ENCODE measurements around the gene DTWD2.

DTWD2 gene

GRCh38 chr5:119028575-119028974 is 40.2 kb upstream of the DTWD2 start:
- no peaks in the 10 kb centered on the region for H3K27me3 ChIP-seq (ENCODE audit: control insufficient read depth in 3 of 3, insufficient read depth in 3 of 3, low read depth in 1 of 3, low read length in 3 of 3)
- no peak overlapping the region for H3K18ac ChIP-seq (ENCODE audit: low read length)
- no peak overlapping the region for H2AK5ac ChIP-seq (ENCODE audit: low read depth, low read length)
- H4K8ac ChIP-seq (ENCODE audit: low read depth, low read length), result no peak overlapping the region
- no peaks in the 10 kb centered on the region for H3K4me1 ChIP-seq (ENCODE audit: control insufficient read depth in 2 of 2, insufficient read depth in 1 of 2, low read depth in 1 of 2, low read length in 2 of 2)
- no peak overlapping the region for H2BK120ac ChIP-seq (ENCODE audit: low read depth, low read length)
- H3K14ac ChIP-seq (ENCODE audit: low read length), result no peak overlapping the region
- H2BK15ac ChIP-seq (ENCODE audit: low read length), result no peak overlapping the region
- H3K4me2 ChIP-seq (ENCODE audit: insufficient read depth, low read length, poor library complexity, severe bottlenecking), result no peak overlapping the region
- no peaks in the 10 kb centered on the region for H3K79me1 ChIP-seq (ENCODE audit: low read depth, low read length)
- no peak overlapping the region for H3K4me3 ChIP-seq (ENCODE audit: low read length in 2 of 2)
- H3K9me3 ChIP-seq (replicated peaks in 1 of 2; ENCODE audit: control insufficient read depth in 2 of 2, insufficient read depth in 1 of 2, low read depth in 1 of 2, low read length in 2 of 2), result no peaks in the 10 kb centered on the region
- no peak overlapping the region for H3K27ac ChIP-seq (replicated peaks; ENCODE audit: low read length)
- H3K23ac ChIP-seq (ENCODE audit: low read depth, low read length, poor library complexity), result no peak overlapping the region
- H2BK5ac ChIP-seq (ENCODE audit: low read length), result no peak overlapping the region
- H3K36me3 ChIP-seq (replicated peaks in 1 of 2; ENCODE audit: control insufficient read depth in 2 of 2, insufficient read depth in 2 of 2, low read length in 2 of 2), result no peaks in the 10 kb centered on the region
- no peak overlapping the region for H2AFZ ChIP-seq (ENCODE audit: low read length)
- no CpG with 5 or more reads among the region's 5 CpGs for WGBS, 2 donors (ENCODE audit: extremely low coverage in 2 of 2, insufficient read length in 2 of 2, insufficient replicate concordance in 1 of 2)
- H3K4ac ChIP-seq (ENCODE audit: low read length), result no peak overlapping the region
- no peak overlapping the region for H3K9ac ChIP-seq (ENCODE audit: low read depth, low read length, poor library complexity)
- H2BK12ac ChIP-seq (ENCODE audit: low read length), result no peak overlapping the region
- no peak for DNase-seq (ENCODE audit: low spot score)
- H4K91ac ChIP-seq (ENCODE audit: low read depth, low read length, poor library complexity), result no peak overlapping the region

GRCh38 chr5:119022773-119023172 is 34.4 kb upstream of the DTWD2 start:
- Histone ChIP-seq H4K91ac (ENCODE audit: low read depth, low read length, poor library complexity) (no peak overlapping the region), H2AFZ (ENCODE audit: low read length) (no peak overlapping the region), H3K9ac (ENCODE audit: low read depth, low read length, poor library complexity) (no peak overlapping the region), H2BK120ac (ENCODE audit: low read depth, low read length) (no peak overlapping the region), H3K14ac (ENCODE audit: low read length) (no peak overlapping the region), H3K79me1 (ENCODE audit: low read depth, low read length) (no peaks in the 10 kb centered on the region), H3K18ac (ENCODE audit: low read length) (no peak overlapping the region), H3K4me3 (ENCODE audit: low read length in 2 of 2) (no peak overlapping the region), H3K4ac (ENCODE audit: low read length) (no peak overlapping the region), H3K36me3 (replicated peaks in 1 of 2; ENCODE audit: control insufficient read depth in 2 of 2, insufficient read depth in 2 of 2, low read length in 2 of 2) (no peaks in the 10 kb centered on the region), H3K27ac (replicated peaks; ENCODE audit: low read length) (no peak overlapping the region), H2AK5ac (ENCODE audit: low read depth, low read length) (no peak overlapping the region), H3K23ac (ENCODE audit: low read depth, low read length, poor library complexity) (no peak overlapping the region), H4K8ac (ENCODE audit: low read depth, low read length) (no peak overlapping the region), H3K4me2 (ENCODE audit: insufficient read depth, low read length, poor library complexity, severe bottlenecking) (no peak overlapping the region), H3K9me3 (replicated peaks in 1 of 2; ENCODE audit: control insufficient read depth in 2 of 2, insufficient read depth in 1 of 2, low read depth in 1 of 2, low read length in 2 of 2) (no peaks in the 10 kb centered on the region), H3K4me1 (ENCODE audit: control insufficient read depth in 2 of 2, insufficient read depth in 1 of 2, low read depth in 1 of 2, low read length in 2 of 2) (no peaks in the 10 kb centered on the region), H3K27me3 (ENCODE audit: control insufficient read depth in 3 of 3, insufficient read depth in 3 of 3, low read depth in 1 of 3, low read length in 3 of 3) (no peaks in the 10 kb centered on the region), H2BK12ac (ENCODE audit: low read length) (no peak overlapping the region), H2BK15ac (ENCODE audit: low read length) (no peak overlapping the region), H2BK5ac (ENCODE audit: low read length) (no peak overlapping the region)
- WGBS, 2 donors (ENCODE audit: extremely low coverage in 2 of 2, insufficient read length in 2 of 2, insufficient replicate concordance in 1 of 2), result no CpG with 5 or more reads among the region's 1 CpG
- no peak for DNase-seq (ENCODE audit: low spot score)

DNA sequence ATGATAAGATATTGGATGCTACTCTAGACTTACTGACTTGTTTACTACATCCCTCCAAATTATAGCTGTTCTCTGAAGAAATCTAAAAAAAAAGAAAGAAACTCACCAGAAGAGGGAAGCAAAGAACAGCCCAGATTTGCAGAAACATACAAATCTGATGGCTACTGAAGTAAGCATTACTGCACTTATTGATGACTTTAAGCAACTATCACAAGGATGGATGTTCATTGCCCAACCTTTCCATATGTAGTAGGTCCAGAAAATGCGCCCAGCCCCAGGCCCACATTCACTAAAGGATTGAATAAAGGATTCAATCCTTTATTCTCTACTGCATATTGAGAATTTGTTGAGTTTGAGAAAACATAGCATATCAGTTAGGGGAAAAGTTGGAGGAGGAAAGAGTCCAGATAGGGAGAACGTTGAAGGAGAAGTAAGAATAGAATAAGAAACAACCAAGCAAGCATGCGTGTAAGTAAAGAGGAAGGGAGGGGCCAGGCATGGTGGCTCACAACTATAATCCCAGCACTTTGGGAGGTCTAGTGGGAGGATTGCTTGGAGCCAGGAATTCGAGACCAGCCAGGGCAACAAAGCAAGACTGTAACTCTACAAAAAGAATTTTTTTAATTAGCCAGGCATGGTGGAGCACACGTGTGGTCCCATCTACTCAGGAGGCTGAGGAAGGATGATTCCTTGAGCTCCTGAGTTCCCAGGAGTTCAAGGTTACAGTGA is 33.8 kb upstream of the DTWD2 start:
- Histone ChIP-seq H2AK5ac (ENCODE audit: low read depth, low read length) (no peak overlapping the region), H3K27me3 (ENCODE audit: control insufficient read depth in 3 of 3, insufficient read depth in 3 of 3, low read depth in 1 of 3, low read length in 3 of 3) (no peaks in the 10 kb centered on the region), H3K36me3 (replicated peaks in 1 of 2; ENCODE audit: control insufficient read depth in 2 of 2, insufficient read depth in 2 of 2, low read length in 2 of 2) (no peaks in the 10 kb centered on the region), H3K18ac (ENCODE audit: low read length) (no peak overlapping the region), H2BK12ac (ENCODE audit: low read length) (no peak overlapping the region), H3K9ac (ENCODE audit: low read depth, low read length, poor library complexity) (no peak overlapping the region), H2AFZ (ENCODE audit: low read length) (no peak overlapping the region), H3K9me3 (replicated peaks in 1 of 2; ENCODE audit: control insufficient read depth in 2 of 2, insufficient read depth in 1 of 2, low read depth in 1 of 2, low read length in 2 of 2) (no peaks in the 10 kb centered on the region), H4K91ac (ENCODE audit: low read depth, low read length, poor library complexity) (no peak overlapping the region), H2BK120ac (ENCODE audit: low read depth, low read length) (no peak overlapping the region), H2BK15ac (ENCODE audit: low read length) (no peak overlapping the region), H3K79me1 (ENCODE audit: low read depth, low read length) (no peaks in the 10 kb centered on the region), H3K4me2 (ENCODE audit: insufficient read depth, low read length, poor library complexity, severe bottlenecking) (no peak overlapping the region), H3K4me3 (ENCODE audit: low read length in 2 of 2) (no peak overlapping the region), H4K8ac (ENCODE audit: low read depth, low read length) (no peak overlapping the region), H2BK5ac (ENCODE audit: low read length) (no peak overlapping the region), H3K14ac (ENCODE audit: low read length) (no peak overlapping the region), H3K27ac (replicated peaks; ENCODE audit: low read length) (no peak overlapping the region), H3K23ac (ENCODE audit: low read depth, low read length, poor library complexity) (no peak overlapping the region), H3K4me1 (ENCODE audit: control insufficient read depth in 2 of 2, insufficient read depth in 1 of 2, low read depth in 1 of 2, low read length in 2 of 2) (no peaks in the 10 kb centered on the region), H3K4ac (ENCODE audit: low read length) (no peak overlapping the region)
- DNase-seq (ENCODE audit: low spot score), result no peak
- no CpG with 5 or more reads among the region's 5 CpGs for WGBS, 2 donors (ENCODE audit: extremely low coverage in 2 of 2, insufficient read length in 2 of 2, insufficient replicate concordance in 1 of 2)

DNA sequence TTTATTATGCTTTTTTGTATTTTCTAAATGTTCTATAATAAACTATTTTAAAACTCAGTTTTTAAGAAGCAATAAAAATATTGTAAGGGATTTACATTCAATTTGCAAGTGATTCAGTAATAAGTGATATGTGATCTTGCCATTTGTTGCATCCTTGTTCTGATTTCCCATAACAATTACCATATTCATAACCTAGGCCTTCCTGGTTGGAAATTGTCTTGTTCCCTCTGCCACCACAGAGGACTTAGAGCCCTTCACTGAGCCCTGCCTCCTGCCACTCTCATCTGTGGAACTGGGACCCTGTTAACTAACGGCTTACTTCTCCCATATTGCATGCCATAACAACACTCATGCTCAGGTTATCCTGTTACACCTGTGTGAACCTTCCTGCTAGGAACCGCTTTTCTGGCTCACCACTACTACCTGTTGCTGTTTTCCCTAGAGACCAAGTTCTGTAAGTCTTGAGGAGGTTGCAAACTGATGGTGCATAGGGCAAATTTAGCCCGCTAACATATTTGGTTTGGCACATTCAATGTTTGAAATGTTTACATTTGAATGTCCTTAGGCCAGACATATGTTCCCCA is 32.9 kb upstream of the DTWD2 start:
- no peak overlapping the region for H2BK120ac ChIP-seq (ENCODE audit: low read depth, low read length)
- H2BK5ac ChIP-seq (ENCODE audit: low read length), result no peak overlapping the region
- no peak overlapping the region for H2BK15ac ChIP-seq (ENCODE audit: low read length)
- no peak overlapping the region for H3K4me2 ChIP-seq (ENCODE audit: insufficient read depth, low read length, poor library complexity, severe bottlenecking)
- no peak overlapping the region for H2AK5ac ChIP-seq (ENCODE audit: low read depth, low read length)
- no peak overlapping the region for H4K91ac ChIP-seq (ENCODE audit: low read depth, low read length, poor library complexity)
- no peak overlapping the region for H2AFZ ChIP-seq (ENCODE audit: low read length)
- no peak overlapping the region for H4K8ac ChIP-seq (ENCODE audit: low read depth, low read length)
- no peak overlapping the region for H3K4ac ChIP-seq (ENCODE audit: low read length)
- no peak overlapping the region for H3K18ac ChIP-seq (ENCODE audit: low read length)
- H3K9me3 ChIP-seq (replicated peaks in 1 of 2; ENCODE audit: control insufficient read depth in 2 of 2, insufficient read depth in 1 of 2, low read depth in 1 of 2, low read length in 2 of 2), result no peaks in the 10 kb centered on the region
- H3K27ac ChIP-seq (replicated peaks; ENCODE audit: low read length), result no peak overlapping the region
- no peaks in the 10 kb centered on the region for H3K36me3 ChIP-seq (replicated peaks in 1 of 2; ENCODE audit: control insufficient read depth in 2 of 2, insufficient read depth in 2 of 2, low read length in 2 of 2)
- no peak overlapping the region for H3K4me3 ChIP-seq (ENCODE audit: low read length in 2 of 2)
- no CpG with 5 or more reads among the region's 3 CpGs for WGBS, 2 donors (ENCODE audit: extremely low coverage in 2 of 2, insufficient read length in 2 of 2, insufficient replicate concordance in 1 of 2)
- no peaks in the 10 kb centered on the region for H3K27me3 ChIP-seq (ENCODE audit: control insufficient read depth in 3 of 3, insufficient read depth in 3 of 3, low read depth in 1 of 3, low read length in 3 of 3)
- H3K14ac ChIP-seq (ENCODE audit: low read length), result no peak overlapping the region
- no peaks in the 10 kb centered on the region for H3K79me1 ChIP-seq (ENCODE audit: low read depth, low read length)
- H2BK12ac ChIP-seq (ENCODE audit: low read length), result no peak overlapping the region
- H3K9ac ChIP-seq (ENCODE audit: low read depth, low read length, poor library complexity), result no peak overlapping the region
- DNase-seq (ENCODE audit: low spot score), result no peak
- H3K23ac ChIP-seq (ENCODE audit: low read depth, low read length, poor library complexity), result no peak overlapping the region
- no peaks in the 10 kb centered on the region for H3K4me1 ChIP-seq (ENCODE audit: control insufficient read depth in 2 of 2, insufficient read depth in 1 of 2, low read depth in 1 of 2, low read length in 2 of 2)

All from neuronal stem cell (in vitro differentiated cells).